Lung (tissue), 12 donors: Measurements from ENCODE around the gene FBN1. TPM values are rescaled to one million over a fixed set of nuclear protein-coding genes. Genes with fewer than 3 reads are reported as not detected.

Experiments
- ATAC-seq: fragments of 200-7000 bp; cut with Tn5 transposase; one replicate; pipeline ENCODE4 v1.9.1; 2020; ENCODE audit warnings: moderate number of reproducible peaks; ENCODE audit not compliant: insufficient read depth, low FRiP score
- DNase-seq, 3 donors: peaks; one replicate each; pipeline ENCODE4 v3.0.0-alpha.2; 2013 to 2017
- H3K27ac ChIP-seq, 2 donors: one replicate each; pipeline ENCODE4 v1.5.1; 2013; ENCODE audit warnings: mild to moderate bottlenecking in 2 of 2, moderate library complexity in 2 of 2, control low read depth in 1 of 2, inconsistent platforms in 1 of 2, low read depth in 1 of 2, low read length in 1 of 2
- H3K27me3 ChIP-seq, 3 donors: one replicate each; pipeline ENCODE4 v1.5.1; 2013; ENCODE audit warnings: low read length in 2 of 3; ENCODE audit not compliant: control insufficient read depth in 3 of 3, insufficient read depth in 3 of 3
- H3K36me3 ChIP-seq, 4 donors: one replicate each; pipeline ENCODE4 v1.5.1; 2013; ENCODE audit warnings: low read length in 4 of 4, mild to moderate bottlenecking in 1 of 4, moderate library complexity in 1 of 4; ENCODE audit not compliant: control insufficient read depth in 4 of 4, insufficient read depth in 4 of 4
- H3K4me1 ChIP-seq, 5 donors: one replicate each; pipeline ENCODE4 v1.5.1; 2013; ENCODE audit warnings: low read length in 5 of 5, mild to moderate bottlenecking in 2 of 5, moderate library complexity in 1 of 5; ENCODE audit not compliant: control insufficient read depth in 5 of 5, insufficient read depth in 5 of 5
- H3K4me3 ChIP-seq: one replicate; pipeline ENCODE4 v1.5.1; 2013; ENCODE audit warnings: mild to moderate bottlenecking, control low read depth, moderate library complexity
- H3K9ac ChIP-seq, 2 donors: one replicate each; pipeline ENCODE4 v1.5.1; 2013; ENCODE audit warnings: low read length in 2 of 2, control low read depth in 1 of 2; ENCODE audit not compliant: insufficient read depth in 1 of 2
- H3K9me3 ChIP-seq, 4 donors: one replicate each; pipeline ENCODE4 v1.5.1; 2013; ENCODE audit warnings: low read length in 3 of 4, mild to moderate bottlenecking in 1 of 4, moderate library complexity in 1 of 4; ENCODE audit not compliant: control insufficient read depth in 4 of 4, insufficient read depth in 3 of 4
- WGBS, 2 donors: extraction: QIAGEN DNeasy Blood & Tissue Kit; methylation state at CpG; one replicate each; pipeline ENCODE4 v1.1.7; 2013; 5-methylcytosine and 5-hydroxymethylcytosine counted together
- polyA plus RNA-seq, 2 donors: library from polyadenylated mRNA; stranded (reverse); fragments of 200-250 nt; gene quantifications; one replicate each; pipeline ENCODE4 v1.2.1, GENCODE V29; 2013
- total RNA-seq, 2 donors: library from RNA; depleted of rRNA in 1 of 2; stranded (reverse); fragments of >200 nt in 1 of 2; gene quantifications; one replicate each; pipeline ENCODE4 v1.2.1, GENCODE V29; 2014 to 2021
- TF ChIP-seq, protein P1 (sequence below): IDR thresholded peaks from 2 replicates; pipeline ENCODE4 v1.5.1; 2012; ENCODE audit warnings: mild to moderate bottlenecking; ENCODE audit errors: control extremely low read depth, extremely low read depth
- donor health status: control.
- donor health status: control.
- donor health status: Bipolar disorder and iron deficiency.
- donor health status: healthy.
- donor health status: DM: yes; HTN: yes; CAD: no.

Gene FBN1
- total and polyA plus RNA-seq, 4 donors: 6.0 to 170 (median 60.8) TPM

DNA sequence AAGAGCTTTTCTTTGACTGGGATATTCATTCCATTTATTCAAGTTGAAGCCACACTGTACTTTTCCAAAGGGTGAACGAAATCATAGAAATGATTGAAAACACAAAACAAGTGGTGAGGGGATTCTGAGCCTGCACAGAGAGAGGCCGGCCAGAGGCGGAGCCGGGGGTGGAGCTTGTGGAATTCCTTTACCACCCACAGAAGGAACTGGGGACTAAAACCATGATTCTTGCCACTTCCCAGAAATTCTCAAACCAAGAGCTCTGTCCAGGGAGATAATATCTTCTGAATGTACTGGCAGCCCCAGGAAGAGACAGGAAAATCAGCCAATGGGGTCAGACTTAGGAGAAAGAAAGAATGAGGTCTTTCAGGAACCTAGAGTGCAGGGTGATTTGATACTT, 20.8 kb downstream of the FBN1 start:
- WGBS, 2 donors: 85 to 94% methylated on average over 4 of the region's 4 CpGs
- Histone ChIP-seq H3K4me1 (peaks cover 0 to 8% (median 1%) of the 10 kb centered on the region in 5 donors), H3K27ac (no peak overlapping the region)

DNA sequence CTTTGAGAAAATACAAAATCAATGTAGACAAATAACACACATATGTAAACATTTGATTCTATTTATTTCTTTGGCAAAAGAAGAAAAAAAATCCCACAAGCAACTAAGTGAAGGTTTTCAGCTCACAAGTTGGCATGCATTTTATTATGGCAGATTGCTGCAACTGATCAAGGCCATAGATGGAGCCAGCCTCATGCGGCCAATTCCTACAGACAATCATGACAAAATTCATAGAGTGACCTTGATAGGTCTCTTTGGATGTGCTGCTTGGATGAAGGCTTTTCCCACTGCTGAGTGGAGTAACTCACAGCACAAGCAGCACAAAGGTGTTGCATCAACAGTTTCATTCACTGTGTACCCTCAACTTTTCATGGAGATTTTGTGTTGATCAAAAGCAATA, 22.1 kb downstream of the FBN1 start:
- Histone ChIP-seq H3K9me3 (no peaks in the 10 kb centered on the region), H3K9ac (no peak overlapping the region), H3K27ac (no peak overlapping the region), H3K4me1 (peaks cover 0 to 10% (median 3%) of the 10 kb centered on the region in 5 donors), H3K27me3 (no peaks in the 10 kb centered on the region), H3K36me3 (peaks cover 0 to 4% (median 0%) of the 10 kb centered on the region in 4 donors), H3K4me3 (no peak overlapping the region)
- ATAC-seq (no peak), DNase-seq (no peak)
- 81 to 91% methylated on average over 1 of the region's 1 CpG for WGBS, 2 donors
- TF ChIP-seq, protein P1, sequence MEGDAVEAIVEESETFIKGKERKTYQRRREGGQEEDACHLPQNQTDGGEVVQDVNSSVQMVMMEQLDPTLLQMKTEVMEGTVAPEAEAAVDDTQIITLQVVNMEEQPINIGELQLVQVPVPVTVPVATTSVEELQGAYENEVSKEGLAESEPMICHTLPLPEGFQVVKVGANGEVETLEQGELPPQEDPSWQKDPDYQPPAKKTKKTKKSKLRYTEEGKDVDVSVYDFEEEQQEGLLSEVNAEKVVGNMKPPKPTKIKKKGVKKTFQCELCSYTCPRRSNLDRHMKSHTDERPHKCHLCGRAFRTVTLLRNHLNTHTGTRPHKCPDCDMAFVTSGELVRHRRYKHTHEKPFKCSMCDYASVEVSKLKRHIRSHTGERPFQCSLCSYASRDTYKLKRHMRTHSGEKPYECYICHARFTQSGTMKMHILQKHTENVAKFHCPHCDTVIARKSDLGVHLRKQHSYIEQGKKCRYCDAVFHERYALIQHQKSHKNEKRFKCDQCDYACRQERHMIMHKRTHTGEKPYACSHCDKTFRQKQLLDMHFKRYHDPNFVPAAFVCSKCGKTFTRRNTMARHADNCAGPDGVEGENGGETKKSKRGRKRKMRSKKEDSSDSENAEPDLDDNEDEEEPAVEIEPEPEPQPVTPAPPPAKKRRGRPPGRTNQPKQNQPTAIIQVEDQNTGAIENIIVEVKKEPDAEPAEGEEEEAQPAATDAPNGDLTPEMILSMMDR: no peak

More for the DNA sequence above, 20.8 kb downstream of the FBN1 start:
- Histone ChIP-seq H3K4me3 (no peak overlapping the region), H3K9me3 (no peaks in the 10 kb centered on the region), H3K36me3 (peaks cover 0 to 4% (median 0%) of the 10 kb centered on the region in 4 donors), H3K9ac (no peak overlapping the region), H3K27me3 (no peaks in the 10 kb centered on the region)
- ATAC-seq: no peak
- TF ChIP-seq, protein P1: no peak
- DNase-seq: no peak

DNA sequence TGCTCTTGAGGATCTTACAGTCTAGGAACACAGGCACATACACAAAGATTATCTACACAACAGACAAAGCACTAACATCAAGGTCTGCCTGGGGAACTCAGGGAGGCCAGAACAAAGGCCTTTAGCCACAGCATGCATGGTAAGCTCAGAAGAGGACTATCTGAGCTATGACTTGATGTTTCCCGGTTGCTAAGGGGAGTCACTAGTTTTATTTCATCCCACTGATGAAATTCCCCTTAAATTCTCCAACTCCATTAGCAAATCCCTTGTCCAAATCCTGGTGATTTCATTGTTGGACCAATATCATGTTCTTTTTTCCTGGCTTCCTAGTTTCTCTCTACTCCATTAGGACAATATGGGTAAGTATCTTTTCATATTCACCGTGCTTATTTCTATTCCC, 23.3 kb downstream of the FBN1 start:
- DNase-seq (no peak), ATAC-seq (no peak)
- no peak overlapping the region for H3K4me3 ChIP-seq
- TF ChIP-seq, protein P1: no peak
- H3K27ac ChIP-seq: no peak overlapping the region
- no peaks in the 10 kb centered on the region for H3K27me3 ChIP-seq
- H3K4me1 ChIP-seq: peaks cover 0 to 17% (median 4%) of the 10 kb centered on the region in 5 donors
- WGBS, 2 donors: 88 to 91% methylated on average over 2 of the region's 2 CpGs
- no peaks in the 10 kb centered on the region for H3K9me3 ChIP-seq
- H3K9ac ChIP-seq: no peak overlapping the region
- H3K36me3 ChIP-seq: peaks cover 0 to 4% (median 0%) of the 10 kb centered on the region in 4 donors

DNA sequence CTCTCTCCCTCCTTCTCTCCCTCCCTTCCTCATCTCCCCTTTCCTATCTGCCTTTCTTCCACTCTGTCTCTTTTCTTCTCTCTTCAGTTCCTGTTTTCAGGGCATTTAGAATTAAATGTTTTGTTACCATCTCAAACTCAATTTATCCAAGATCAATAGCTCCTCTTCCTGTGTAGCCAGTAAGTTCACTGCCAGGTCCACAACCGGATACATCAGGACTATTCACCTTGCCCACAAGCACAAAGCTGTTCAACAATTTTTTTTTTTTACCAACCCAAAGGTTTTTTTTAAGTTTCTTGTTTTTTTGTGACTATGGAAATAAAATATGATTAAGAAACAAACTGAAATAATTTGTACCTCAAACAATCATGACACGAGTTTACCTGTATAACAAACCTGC, 26.1 kb downstream of the FBN1 start:
- DNase-seq (no peak), ATAC-seq (no peak)
- Histone ChIP-seq H3K27ac (no peak overlapping the region), H3K4me1 (peaks cover 3 to 37% (median 14%) of the 10 kb centered on the region in 5 donors), H3K9ac (no peak overlapping the region), H3K36me3 (peaks cover 0 to 2% (median 0%) of the 10 kb centered on the region in 4 donors), H3K27me3 (no peaks in the 10 kb centered on the region), H3K4me3 (no peak overlapping the region), H3K9me3 (no peaks in the 10 kb centered on the region)
- TF ChIP-seq, protein P1: no peak
- 90 to 96% methylated on average over 2 of the region's 2 CpGs for WGBS, 2 donors
